SH-SY5Y (cell line): ENCODE data around the gene STAT5B.

Source experiments
- GATA2 ChIP-seq: IDR thresholded peaks from 2 replicates; pipeline ENCODE4 v1.6.1; 2011; ENCODE audit warnings: mild to moderate bottlenecking, low read depth, low read length
- GATA3 ChIP-seq: IDR thresholded peaks from 2 replicates; pipeline ENCODE4 v1.6.1; 2011; ENCODE audit warnings: low read depth, mild to moderate bottlenecking, low read length, moderate library complexity

STAT5B gene

GRCh38 chr17:42179911-42180410, 96.2 kb downstream of the STAT5B start:
- no peak for TF ChIP-seq GATA3
- no peak for TF ChIP-seq GATA2

- TF ChIP-seq GATA2 (no peak), GATA3 (no peak)
Observed at GRCh38 chr17:42179335-42179734, 96.9 kb downstream of the STAT5B start.

GRCh38 chr17:42178817-42179216, 97.4 kb downstream of the STAT5B start:
- TF ChIP-seq GATA3: no peak
- no peak for TF ChIP-seq GATA2

- TF ChIP-seq GATA2: no peak
Observed at GRCh38 chr17:42177684-42178083, 98.5 kb downstream of the STAT5B start.

GRCh38 chr17:42174126-42174783, 101.9 kb downstream of the STAT5B start:
- no peak for TF ChIP-seq GATA2
- TF ChIP-seq GATA3: no peak

GRCh38 chr17:42171831-42172230, 104.4 kb downstream of the STAT5B start:
- TF ChIP-seq GATA3 (no peak), GATA2 (no peak)

GRCh38 chr17:42169351-42169750, 106.8 kb downstream of the STAT5B start:
- TF ChIP-seq GATA2 (no peak), GATA3 (no peak)

- TF ChIP-seq GATA2 (no peak), GATA3 (no peak)
Observed at GRCh38 chr17:42167807-42168206, 108.4 kb downstream of the STAT5B start.

GRCh38 chr17:42166196-42166763, 109.9 kb downstream of the STAT5B start:
- TF ChIP-seq GATA3 (no peak), GATA2 (no peak)

- TF ChIP-seq GATA2 (no peak), GATA3 (no peak)
Observed at GRCh38 chr17:42165751-42166150, 110.4 kb downstream of the STAT5B start.

- no peak for TF ChIP-seq GATA3
- no peak for TF ChIP-seq GATA2
Observed at GRCh38 chr17:42163696-42164407, 112.3 kb downstream of the STAT5B start.

- no peak for TF ChIP-seq GATA3
Observed at GRCh38 chr17:42163113-42163512, 113.1 kb downstream of the STAT5B start.

- TF ChIP-seq GATA3 (no peak), GATA2 (no peak)
Observed at GRCh38 chr17:42160531-42160910, 115.7 kb downstream of the STAT5B start.

- no peak for TF ChIP-seq GATA2
- no peak for TF ChIP-seq GATA3
Observed at GRCh38 chr17:42159796-42160530, 116.2 kb downstream of the STAT5B start.
